Measurements from ENCODE around the gene HSPA1B. TPM values are rescaled to one million over a fixed set of nuclear protein-coding genes. Genes with fewer than 3 reads are reported as not detected.

Gene HSPA1B
- total and polyA plus RNA-seq, 2 of the 4 experiments (the other 2 are of a cell fraction), result 61.1 to 93.6 TPM

DNA sequence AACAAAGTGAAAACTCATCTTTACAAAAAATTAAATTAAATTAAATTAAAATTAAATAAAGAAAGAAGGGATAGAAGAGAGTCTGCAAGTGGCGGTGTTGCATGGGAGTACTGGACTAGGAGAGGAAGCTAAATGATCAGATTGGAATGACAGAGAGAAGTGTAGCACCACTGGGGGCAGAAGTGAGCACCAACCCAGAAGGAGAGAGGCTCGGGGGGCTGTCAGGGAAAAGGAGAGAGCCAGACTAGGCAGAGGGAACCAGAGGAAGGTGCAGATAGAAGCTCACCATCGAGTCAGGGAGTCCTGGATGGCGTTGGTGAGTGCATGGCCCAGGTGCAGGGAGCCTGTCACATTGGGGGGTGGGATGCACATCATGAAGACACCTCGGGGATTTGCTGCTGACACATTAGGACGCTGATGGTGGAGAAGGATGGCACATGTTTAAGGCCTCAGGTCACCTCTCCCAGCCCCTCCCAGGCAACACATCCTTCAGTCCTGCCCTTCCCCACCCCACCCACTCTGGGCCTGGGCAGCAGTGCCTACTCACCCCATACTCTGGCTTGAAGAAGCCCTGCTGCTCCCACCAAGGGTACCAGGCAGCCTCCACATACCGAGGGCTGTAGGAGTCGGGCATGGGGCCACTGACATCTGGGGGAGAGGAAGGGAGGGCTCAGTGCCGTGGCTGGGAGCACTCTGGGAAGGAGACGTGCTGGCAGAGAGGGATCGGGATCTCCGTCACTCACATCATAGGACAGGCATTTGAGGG is 36.0 kb upstream of the HSPA1B start:
- Histone ChIP-seq H2AFZ (replicated peaks; ENCODE audit: low read length, poor library complexity) (no peak overlapping the region), H3K4me3 (ENCODE audit: insufficient read depth, low read depth, low read length) (no peak overlapping the region), H2BK120ac (ENCODE audit: low read depth, low read length) (no peak overlapping the region), H3K27ac (ENCODE audit: insufficient read depth, low read length) (no peak overlapping the region), H4K91ac (ENCODE audit: insufficient read depth, low read depth, low read length) (no peak overlapping the region), H3K18ac (ENCODE audit: low read depth, low read length) (no peak overlapping the region), H3K56ac (ENCODE audit: extremely low read depth, insufficient read depth, low read length) (no peak overlapping the region), H4K5ac (ENCODE audit: low read depth, low read length) (no peak overlapping the region), H4K20me1 (ENCODE audit: insufficient read depth, low read length) (no peaks in the 10 kb centered on the region), H3K9me3 (ENCODE audit: control insufficient read depth, insufficient read depth, low read length) (no peaks in the 10 kb centered on the region), H2AK5ac (ENCODE audit: low read depth, low read length) (no peak overlapping the region), H3K4me2 (ENCODE audit: low read depth, low read length) (no peak overlapping the region), H2BK15ac (ENCODE audit: low read depth, low read length) (no peak overlapping the region), H3K9ac (ENCODE audit: low read depth, low read length) (no peak overlapping the region), H3K4me1 (ENCODE audit: control insufficient read depth, insufficient read depth, low read length) (no peaks in the 10 kb centered on the region; the same call in 1 of the 2 replicates), H2AK9ac (replicated peaks; ENCODE audit: low read depth, low read length, poor library complexity) (no peak overlapping the region), H2BK5ac (ENCODE audit: low read depth, low read length, poor library complexity, severe bottlenecking) (no peak overlapping the region), H3K27me3 (ENCODE audit: control insufficient read depth, insufficient read depth, low read length) (no peaks in the 10 kb centered on the region), H3K9me1 (ENCODE audit: insufficient read depth, low read length) (0 out of 2 replicates have a peak, but pooled peaks cover 3% of the 10 kb centered on the region), H3K36me3 (ENCODE audit: control insufficient read depth, insufficient read depth, low read length) (peaks cover 20% of the 10 kb centered on the region), H3K14ac (replicated peaks; ENCODE audit: low read depth, low read length) (no peak overlapping the region), H3K4ac (ENCODE audit: low read depth, low read length) (peak overlapping the region; percentile 62; the same call in 1 of the 2 replicates), H3K23ac (ENCODE audit: low read depth, low read length) (0 out of 2 replicates have a peak overlapping the region, but pooled peaks have one; percentile 55), H3K79me1 (ENCODE audit: low read depth in 1 of 2, low read length in 2 of 2) (peaks cover 0 to 51% of the 10 kb centered on the region in 2 experiments), H4K8ac (ENCODE audit: low read depth in 2 of 2, low read length in 2 of 2) (no peak overlapping the region), H2BK20ac (ENCODE audit: low read depth, low read length) (no peak overlapping the region)
- dilution Hi-C loops (cut with HindIII; ENCODE audit: low sequenced_read_pairs, unreplicated experiment) (no loop called here), intact Hi-C loops (cut with micrococcal nuclease) (no loop called here), in situ Hi-C loops (cut with MboI; ENCODE audit: low sequenced_read_pairs) (no loop called here)
- BruUV-seq (replicated peaks), result no TSS peak
- TF ChIP-seq, protein P1, sequence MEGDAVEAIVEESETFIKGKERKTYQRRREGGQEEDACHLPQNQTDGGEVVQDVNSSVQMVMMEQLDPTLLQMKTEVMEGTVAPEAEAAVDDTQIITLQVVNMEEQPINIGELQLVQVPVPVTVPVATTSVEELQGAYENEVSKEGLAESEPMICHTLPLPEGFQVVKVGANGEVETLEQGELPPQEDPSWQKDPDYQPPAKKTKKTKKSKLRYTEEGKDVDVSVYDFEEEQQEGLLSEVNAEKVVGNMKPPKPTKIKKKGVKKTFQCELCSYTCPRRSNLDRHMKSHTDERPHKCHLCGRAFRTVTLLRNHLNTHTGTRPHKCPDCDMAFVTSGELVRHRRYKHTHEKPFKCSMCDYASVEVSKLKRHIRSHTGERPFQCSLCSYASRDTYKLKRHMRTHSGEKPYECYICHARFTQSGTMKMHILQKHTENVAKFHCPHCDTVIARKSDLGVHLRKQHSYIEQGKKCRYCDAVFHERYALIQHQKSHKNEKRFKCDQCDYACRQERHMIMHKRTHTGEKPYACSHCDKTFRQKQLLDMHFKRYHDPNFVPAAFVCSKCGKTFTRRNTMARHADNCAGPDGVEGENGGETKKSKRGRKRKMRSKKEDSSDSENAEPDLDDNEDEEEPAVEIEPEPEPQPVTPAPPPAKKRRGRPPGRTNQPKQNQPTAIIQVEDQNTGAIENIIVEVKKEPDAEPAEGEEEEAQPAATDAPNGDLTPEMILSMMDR (conservative IDR thresholded peaks at IDR 0.05; ENCODE audit: low read depth, low read length), result peak; percentile 58
- TF ChIP-seq CHD1 (IDR thresholded peaks at IDR 0.05; ENCODE audit: low read depth, low read length), result no peak
- peak; percentile 29; the same call in 1 of the 2 replicates for TF ChIP-seq SMC3 (IDR thresholded peaks at IDR 0.05; ENCODE audit: low read depth, low read length)
- peak; percentile 46 for TF ChIP-seq RAD21 (IDR thresholded peaks at IDR 0.05; ENCODE audit: low read length)
- ChIA-PET CTCF (interaction anchor here (0.6 to 1.2 kb wide), 8 partner anchors 11 to 164 kb away, joined by 3 read pairs; partner anchors contain the start of gene ABHD16A), POLR2A (ENCODE audit: unreplicated experiment) (interaction anchor here (1.0 kb wide), 1 partner anchor 36 kb away, joined by 4 read pairs; the partner anchor contains the start of gene HSPA1B)
- WGBS, 2 experiments (ENCODE audit: extremely low coverage in 2 of 2, insufficient read length in 1 of 2), result 30% methylated on average over 2 of the region's 12 CpGs; no CpG with 5 or more reads in 1 of the 2 experiments
- ATAC-seq (ENCODE audit: low read depth) (peak; percentile 15; the same call in 1 of the 2 replicates), DNase-seq (peak; percentile 39)

All from IMR-90 (cell line).